MM.1S (cell line): ENCODE results near the gene HTRA1.

Experiments used
- DNase-seq: peaks from one replicate; pipeline ENCODE4 v3.0.0-alpha.2; 2015
- H2AFZ ChIP-seq: fragments of 300-600 bp; sonication (generic); 2 replicates; pipeline ENCODE4 v1.6.0; 2016; ENCODE audit warnings: antibody characterized with exemption, low read length
- H3F3A ChIP-seq: fragments of 300-600 bp; sonication (generic); 2 replicates; pipeline ENCODE4 v1.6.1; 2016; ENCODE audit warnings: mild to moderate bottlenecking, antibody characterized with exemption, low read length, moderate library complexity, mixed read lengths; ENCODE audit not compliant: insufficient read depth
- H3K27ac ChIP-seq: fragments of 300-600 bp; sonication (generic); 2 replicates; pipeline ENCODE4 v1.5.1; 2016; ENCODE audit warnings: mild to moderate bottlenecking, low read length
- H3K27me3 ChIP-seq: fragments of 300-600 bp; sonication (generic); replicated peaks from 2 replicates; pipeline ENCODE4 v1.6.0; 2016; ENCODE audit warnings: low read length; ENCODE audit not compliant: insufficient read depth
- H3K36me3 ChIP-seq: fragments of 300-600 bp; sonication (generic); replicated peaks from 2 replicates; pipeline ENCODE4 v1.6.1; 2016; ENCODE audit warnings: mild to moderate bottlenecking, low read length, mixed read lengths; ENCODE audit not compliant: insufficient read depth
- H3K4me1 ChIP-seq: fragments of 300-600 bp; sonication (generic); 2 replicates; pipeline ENCODE4 v1.6.1; 2016; ENCODE audit warnings: low read length, mixed read lengths
- H3K4me2 ChIP-seq: fragments of 300-600 bp; sonication (generic); 2 replicates; pipeline ENCODE4 v1.6.0; 2016; ENCODE audit warnings: low read depth, low read length
- H3K4me3 ChIP-seq: fragments of 300-600 bp; sonication (generic); 2 replicates; pipeline ENCODE4 v1.5.1; 2016; ENCODE audit warnings: low read length, mixed read lengths
- H3K79me2 ChIP-seq: fragments of 300-600 bp; sonication (generic); 2 replicates; pipeline ENCODE4 v1.6.1; 2016; ENCODE audit warnings: mixed run types, low read length, mixed read lengths
- H3K9ac ChIP-seq: fragments of 300-600 bp; sonication (generic); 2 replicates; pipeline ENCODE4 v1.6.1; 2016; ENCODE audit warnings: low read length, mixed read lengths
- H3K9me2 ChIP-seq: fragments of 300-600 bp; sonication (generic); replicated peaks from 2 replicates; pipeline ENCODE4 v1.6.1; 2016; ENCODE audit warnings: mild to moderate bottlenecking, low read length, mixed read lengths; ENCODE audit not compliant: insufficient read depth
- H3K9me3 ChIP-seq: fragments of 300-600 bp; sonication (generic); replicated peaks from 2 replicates; pipeline ENCODE4 v1.6.1; 2016; ENCODE audit warnings: mild to moderate bottlenecking, low read length, mixed read lengths; ENCODE audit not compliant: insufficient read depth
- H4K20me1 ChIP-seq: fragments of 300-600 bp; sonication (generic); 2 replicates; pipeline ENCODE4 v1.6.1; 2016; ENCODE audit warnings: mild to moderate bottlenecking, low read length, moderate library complexity, mixed read lengths; ENCODE audit not compliant: insufficient read depth
- CTCF ChIP-seq: fragments of 300-600 bp; sonication (generic); IDR thresholded peaks from 2 replicates; pipeline ENCODE4 v1.5.1; 2016; ENCODE audit warnings: antibody characterized with exemption, low read length, mixed read lengths
- EZH2 ChIP-seq: fragments of 300-600 bp; sonication (generic); optimal IDR thresholded peaks from 2 replicates; pipeline ENCODE3; 2017; ENCODE audit warnings: low read depth, mild to moderate bottlenecking, antibody characterized with exemption, low read length, mixed read lengths
- EZH2phosphoT487 ChIP-seq: fragments of 300-600 bp; sonication (generic); IDR thresholded peaks from 2 replicates; pipeline ENCODE4 v1.6.1; 2018; ENCODE audit warnings: antibody characterized with exemption, low read length

The HTRA1 gene

GRCh38 chr10:122465401-122466040 is 4.2 kb downstream of the HTRA1 start:
- Histone ChIP-seq H3K27me3 (peaks cover 4% of the 10 kb centered on the region; the same call in 1 of the 2 replicates), H3F3A (no peaks in the 10 kb centered on the region), H4K20me1 (no peaks in the 10 kb centered on the region), H3K4me1 (no peaks in the 10 kb centered on the region), H3K9me2 (no peaks in the 10 kb centered on the region), H3K4me2 (no peak overlapping the region), H3K9me3 (no peaks in the 10 kb centered on the region), H3K9ac (no peak overlapping the region), H3K36me3 (no peaks in the 10 kb centered on the region), H3K79me2 (no peaks in the 10 kb centered on the region), H3K27ac (no peak overlapping the region), H2AFZ (no peak overlapping the region), H3K4me3 (no peak overlapping the region)
- no peak for TF ChIP-seq EZH2phosphoT487
- no peak for TF ChIP-seq CTCF
- no peak for TF ChIP-seq EZH2
- DNase-seq: no peak

DNA sequence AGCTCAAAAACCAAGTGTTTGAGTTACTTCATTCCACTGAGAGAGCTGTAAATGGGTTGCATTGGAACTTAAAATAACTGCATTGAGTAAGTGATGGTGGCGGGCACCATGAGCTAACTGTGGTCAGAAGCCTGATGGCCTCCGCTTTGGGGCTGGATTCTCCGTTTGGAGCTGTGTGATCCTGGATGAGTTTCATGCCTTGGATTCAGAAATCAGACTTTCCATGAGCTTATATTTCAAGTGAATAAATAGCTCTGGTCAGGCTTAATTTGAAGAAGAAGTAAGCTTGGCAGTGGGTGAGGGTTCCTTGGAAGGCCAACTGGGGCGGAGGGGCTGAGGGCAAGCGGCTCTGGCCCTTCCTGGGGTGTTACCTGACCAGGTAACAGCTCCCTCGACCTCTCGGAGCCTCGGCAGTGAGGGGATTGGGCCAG is 5.6 kb downstream of the HTRA1 start:
- Histone ChIP-seq H2AFZ (no peak overlapping the region), H3K4me2 (no peak overlapping the region), H3K27ac (no peak overlapping the region), H3K27me3 (peaks cover 4% of the 10 kb centered on the region; the same call in 1 of the 2 replicates), H3K4me1 (no peaks in the 10 kb centered on the region), H3K9me2 (no peaks in the 10 kb centered on the region), H3K79me2 (no peaks in the 10 kb centered on the region), H3K36me3 (no peaks in the 10 kb centered on the region), H3K9ac (no peak overlapping the region), H3K4me3 (no peak overlapping the region), H3K9me3 (no peaks in the 10 kb centered on the region), H3F3A (no peaks in the 10 kb centered on the region), H4K20me1 (no peaks in the 10 kb centered on the region)
- DNase-seq: no peak
- TF ChIP-seq EZH2: no peak
- TF ChIP-seq CTCF: no peak
- TF ChIP-seq EZH2phosphoT487: no peak

DNA sequence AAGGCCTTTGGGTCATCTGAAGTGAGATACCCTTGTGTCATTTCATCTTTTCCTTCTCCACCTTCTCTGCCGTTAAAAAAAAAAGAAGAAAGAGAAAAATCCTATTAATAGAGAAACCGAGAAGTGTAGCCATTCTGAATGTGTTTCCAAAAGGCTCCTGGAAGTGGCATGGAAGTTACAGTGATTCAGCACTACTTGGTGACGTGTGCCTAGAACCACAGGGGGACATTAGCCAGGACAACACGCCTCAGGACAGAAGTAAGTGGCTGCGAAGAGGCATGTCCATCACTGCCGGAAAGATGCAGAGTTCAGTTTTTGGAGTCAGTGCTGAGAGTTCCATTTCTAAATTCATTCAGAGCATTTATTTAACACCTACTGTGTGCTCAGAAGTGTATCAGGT is 6.3 kb downstream of the HTRA1 start:
- Histone ChIP-seq H3K4me3 (no peak overlapping the region), H3K9me2 (no peaks in the 10 kb centered on the region), H3K79me2 (no peaks in the 10 kb centered on the region), H3F3A (no peaks in the 10 kb centered on the region), H4K20me1 (no peaks in the 10 kb centered on the region), H3K27me3 (peaks cover 4% of the 10 kb centered on the region; the same call in 1 of the 2 replicates), H3K4me1 (no peaks in the 10 kb centered on the region), H3K27ac (no peak overlapping the region), H3K9me3 (no peaks in the 10 kb centered on the region), H3K9ac (no peak overlapping the region), H3K4me2 (no peak overlapping the region), H3K36me3 (no peaks in the 10 kb centered on the region), H2AFZ (no peak overlapping the region)
- TF ChIP-seq EZH2phosphoT487: no peak
- TF ChIP-seq EZH2: no peak
- no peak for TF ChIP-seq CTCF
- DNase-seq: no peak
